ENCODE data around the gene EML6. TPM values are rescaled to one million over a fixed set of nuclear protein-coding genes. Genes with fewer than 3 reads are reported as not detected.

EML6 gene
- total RNA-seq, 1 experiment from 2014 or later: 5.2 TPM

- ChIA-PET CTCF (no interaction called here), POLR2A (no interaction called here)
- H3K4me1 ChIP-seq: peaks cover 5% of the 10 kb centered on the region; the same call in 1 of the 2 replicates
- intact Hi-C loops (cut with micrococcal nuclease; ENCODE audit: unreplicated experiment): no loop called here
- DNase-seq: no peak
- H3K36me3 Mint-ChIP-seq (ENCODE audit: insufficient read depth, unreplicated experiment): no peaks in the 10 kb centered on the region
- no TSS peak for BruUV-seq (replicated peaks)
- no peak for TF ChIP-seq CTCF (IDR thresholded peaks at IDR 0.05; ENCODE audit: insufficient read depth in 1 of 2, low read depth in 1 of 2, low read length in 1 of 2, severe bottlenecking in 1 of 2, unreplicated experiment in 1 of 2)
- no peak overlapping the region for H3K4me3 Mint-ChIP-seq (ENCODE audit: unreplicated experiment)
- H3K27ac Mint-ChIP-seq (ENCODE audit: unreplicated experiment): no peak overlapping the region
- H3K9me3 ChIP-seq: no peaks in the 10 kb centered on the region
- no peak overlapping the region for H3K4me3 ChIP-seq (ENCODE audit: low read depth, low read length)
- H3K36me3 ChIP-seq (ENCODE audit: control insufficient read depth, insufficient read depth, low read length): no peaks in the 10 kb centered on the region
- peaks cover 22% of the 10 kb centered on the region for H3K4me1 Mint-ChIP-seq (ENCODE audit: low read depth, unreplicated experiment)
- H3K27me3 Mint-ChIP-seq (ENCODE audit: insufficient read depth, unreplicated experiment): no peaks in the 10 kb centered on the region
- no peaks in the 10 kb centered on the region for H3K9me3 Mint-ChIP-seq (ENCODE audit: unreplicated experiment)
- no peaks in the 10 kb centered on the region for H3K27me3 ChIP-seq (replicated peaks; ENCODE audit: control insufficient read depth, insufficient read depth, low read length)
Measured at GRCh38 chr2:54740333-54740732, 16.9 kb downstream of the EML6 start.

GRCh38 chr2:54741250-54741649, 17.8 kb downstream of the EML6 start:
- Histone ChIP-seq H3K4me3 (ENCODE audit: low read depth, low read length) (no peak overlapping the region), H3K27me3 (replicated peaks; ENCODE audit: control insufficient read depth, insufficient read depth, low read length) (no peaks in the 10 kb centered on the region), H3K4me1 (peaks cover 5% of the 10 kb centered on the region; the same call in 1 of the 2 replicates), H3K9me3 (no peaks in the 10 kb centered on the region), H3K36me3 (ENCODE audit: control insufficient read depth, insufficient read depth, low read length) (no peaks in the 10 kb centered on the region)
- ChIA-PET POLR2A (no interaction called here), CTCF (no interaction called here)
- no peak overlapping the region for H3K4me3 Mint-ChIP-seq (ENCODE audit: unreplicated experiment)
- TF ChIP-seq CTCF (IDR thresholded peaks at IDR 0.05; ENCODE audit: insufficient read depth in 1 of 2, low read depth in 1 of 2, low read length in 1 of 2, severe bottlenecking in 1 of 2, unreplicated experiment in 1 of 2): no peak
- H3K4me1 Mint-ChIP-seq (ENCODE audit: low read depth, unreplicated experiment): peaks cover 22% of the 10 kb centered on the region
- H3K27me3 Mint-ChIP-seq (ENCODE audit: insufficient read depth, unreplicated experiment): no peaks in the 10 kb centered on the region
- BruUV-seq (replicated peaks): no TSS peak
- intact Hi-C loops (cut with micrococcal nuclease; ENCODE audit: unreplicated experiment): no loop called here
- no peak for DNase-seq
- no peak overlapping the region for H3K27ac Mint-ChIP-seq (ENCODE audit: unreplicated experiment)
- no peaks in the 10 kb centered on the region for H3K9me3 Mint-ChIP-seq (ENCODE audit: unreplicated experiment)
- no peaks in the 10 kb centered on the region for H3K36me3 Mint-ChIP-seq (ENCODE audit: insufficient read depth, unreplicated experiment)

GRCh38 chr2:54750040-54750439, 26.6 kb downstream of the EML6 start:
- CTCF ChIA-PET: no interaction called here
- Mint-ChIP-seq H3K27me3 (ENCODE audit: insufficient read depth, unreplicated experiment) (no peaks in the 10 kb centered on the region), H3K4me1 (ENCODE audit: low read depth, unreplicated experiment) (no peaks in the 10 kb centered on the region), H3K27ac (ENCODE audit: unreplicated experiment) (no peak overlapping the region), H3K9me3 (ENCODE audit: unreplicated experiment) (no peaks in the 10 kb centered on the region), H3K36me3 (ENCODE audit: insufficient read depth, unreplicated experiment) (no peaks in the 10 kb centered on the region), H3K4me3 (ENCODE audit: unreplicated experiment) (no peak overlapping the region)
- H3K9me3 ChIP-seq: no peaks in the 10 kb centered on the region
- no peak overlapping the region for H3K4me3 ChIP-seq (ENCODE audit: low read depth, low read length)
- intact Hi-C loops (cut with micrococcal nuclease; ENCODE audit: unreplicated experiment): no loop called here
- no peak for DNase-seq
- BruUV-seq (replicated peaks): no TSS peak
- no peaks in the 10 kb centered on the region for H3K4me1 ChIP-seq
- POLR2A ChIA-PET: no interaction called here
- no peaks in the 10 kb centered on the region for H3K27me3 ChIP-seq (replicated peaks; ENCODE audit: control insufficient read depth, insufficient read depth, low read length)
- no peaks in the 10 kb centered on the region for H3K36me3 ChIP-seq (ENCODE audit: control insufficient read depth, insufficient read depth, low read length)
- TF ChIP-seq CTCF (IDR thresholded peaks at IDR 0.05; ENCODE audit: insufficient read depth in 1 of 2, low read depth in 1 of 2, low read length in 1 of 2, severe bottlenecking in 1 of 2, unreplicated experiment in 1 of 2): no peak

Data from Caco-2 (cell line).